Measurements from ENCODE around the gene ENTPD1.

ENTPD1 gene

DNA sequence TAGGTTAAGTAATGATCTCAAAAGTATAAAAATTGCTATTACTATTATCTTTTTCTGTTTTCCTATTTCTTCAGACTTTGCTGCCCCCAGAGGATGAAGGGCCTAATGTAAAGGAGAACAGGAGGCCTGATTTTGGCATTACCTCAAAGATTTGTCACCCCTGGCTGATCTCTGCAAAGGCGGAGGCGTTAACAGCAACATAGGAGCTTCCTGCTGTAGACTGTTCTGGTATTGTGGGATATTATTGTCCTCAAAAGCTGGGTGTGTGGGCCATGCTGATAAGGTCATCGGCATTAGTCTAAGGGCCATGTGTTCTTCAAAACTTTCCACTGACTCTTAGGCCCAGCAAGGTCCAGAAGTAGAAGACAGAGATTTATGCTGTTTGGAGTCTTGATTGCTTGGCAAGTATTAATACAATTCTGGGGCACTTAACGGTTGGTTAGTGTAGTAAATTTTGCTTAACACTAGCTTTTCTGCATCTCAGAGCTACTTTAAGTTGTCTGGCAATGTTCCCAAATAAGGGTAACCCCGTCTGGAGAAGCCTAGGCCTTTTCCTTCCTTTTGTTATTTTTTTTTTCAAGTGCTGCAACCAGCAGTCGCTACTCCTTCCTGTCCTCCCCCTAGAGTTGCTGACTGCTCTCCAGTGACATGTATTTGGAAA lies 14.0 kb upstream of the ENTPD1 start:
- Histone ChIP-seq H2AFZ (ENCODE audit: low read depth, low read length) (peak overlapping the region; percentile 70), H3K79me2 (ENCODE audit: low read length) (no peaks in the 10 kb centered on the region), H3K9me3 (ENCODE audit: insufficient read depth, low read length) (0 out of 2 replicates have a peak, but pooled peaks cover 6% of the 10 kb centered on the region), H3K36me3 (replicated peaks; ENCODE audit: low read depth, low read length) (no peaks in the 10 kb centered on the region), H3K9ac (ENCODE audit: low read length) (no peak overlapping the region), H3K4me2 (ENCODE audit: low read length) (no peak overlapping the region), H3K27ac (ENCODE audit: low read length) (no peak overlapping the region), H3K27me3 (ENCODE audit: low read depth, low read length) (no peaks in the 10 kb centered on the region), H3K4me3 (ENCODE audit: low read length) (no peak overlapping the region), H4K20me1 (ENCODE audit: insufficient read depth, low read length) (no peaks in the 10 kb centered on the region), H3K4me1 (ENCODE audit: low read length) (peaks cover 13% of the 10 kb centered on the region)
- TF ChIP-seq, protein P1, sequence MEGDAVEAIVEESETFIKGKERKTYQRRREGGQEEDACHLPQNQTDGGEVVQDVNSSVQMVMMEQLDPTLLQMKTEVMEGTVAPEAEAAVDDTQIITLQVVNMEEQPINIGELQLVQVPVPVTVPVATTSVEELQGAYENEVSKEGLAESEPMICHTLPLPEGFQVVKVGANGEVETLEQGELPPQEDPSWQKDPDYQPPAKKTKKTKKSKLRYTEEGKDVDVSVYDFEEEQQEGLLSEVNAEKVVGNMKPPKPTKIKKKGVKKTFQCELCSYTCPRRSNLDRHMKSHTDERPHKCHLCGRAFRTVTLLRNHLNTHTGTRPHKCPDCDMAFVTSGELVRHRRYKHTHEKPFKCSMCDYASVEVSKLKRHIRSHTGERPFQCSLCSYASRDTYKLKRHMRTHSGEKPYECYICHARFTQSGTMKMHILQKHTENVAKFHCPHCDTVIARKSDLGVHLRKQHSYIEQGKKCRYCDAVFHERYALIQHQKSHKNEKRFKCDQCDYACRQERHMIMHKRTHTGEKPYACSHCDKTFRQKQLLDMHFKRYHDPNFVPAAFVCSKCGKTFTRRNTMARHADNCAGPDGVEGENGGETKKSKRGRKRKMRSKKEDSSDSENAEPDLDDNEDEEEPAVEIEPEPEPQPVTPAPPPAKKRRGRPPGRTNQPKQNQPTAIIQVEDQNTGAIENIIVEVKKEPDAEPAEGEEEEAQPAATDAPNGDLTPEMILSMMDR (IDR thresholded peaks at IDR 0.05; ENCODE audit: low read depth, low read length): no peak
- TF ChIP-seq EZH2phosphoT487 (IDR thresholded peaks at IDR 0.05; ENCODE audit: low read depth): no peak

DNA sequence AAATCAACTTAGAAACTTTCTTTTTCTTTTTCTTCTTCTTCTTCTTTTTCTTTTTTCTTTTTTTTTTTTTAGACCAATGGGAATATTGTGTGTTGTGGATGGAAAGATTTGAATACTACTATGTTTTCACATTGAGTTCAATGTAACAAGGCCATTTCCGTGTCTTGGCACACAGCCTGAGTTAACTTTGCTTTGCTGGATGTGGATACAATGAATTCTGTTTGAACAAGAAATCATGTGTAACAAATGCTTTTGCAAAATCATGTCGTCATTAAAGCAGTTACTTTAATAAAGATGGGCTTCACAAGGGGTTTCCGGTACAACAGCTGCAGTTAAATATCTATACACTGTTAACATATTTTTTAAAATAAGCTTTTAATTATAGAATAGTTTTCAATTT lies 13.5 kb upstream of the ENTPD1 start:
- Histone ChIP-seq H3K79me2 (ENCODE audit: low read length) (no peaks in the 10 kb centered on the region), H3K4me3 (ENCODE audit: low read length) (no peak overlapping the region), H4K20me1 (ENCODE audit: insufficient read depth, low read length) (no peaks in the 10 kb centered on the region), H3K4me1 (ENCODE audit: low read length) (peaks cover 13% of the 10 kb centered on the region), H2AFZ (ENCODE audit: low read depth, low read length) (no peak overlapping the region; the same call in 1 of the 2 replicates), H3K4me2 (ENCODE audit: low read length) (no peak overlapping the region), H3K27ac (ENCODE audit: low read length) (no peak overlapping the region), H3K27me3 (ENCODE audit: low read depth, low read length) (no peaks in the 10 kb centered on the region), H3K36me3 (replicated peaks; ENCODE audit: low read depth, low read length) (no peaks in the 10 kb centered on the region), H3K9me3 (ENCODE audit: insufficient read depth, low read length) (0 out of 2 replicates have a peak, but pooled peaks cover 6% of the 10 kb centered on the region), H3K9ac (ENCODE audit: low read length) (no peak overlapping the region)
- TF ChIP-seq, protein P1 (IDR thresholded peaks at IDR 0.05; ENCODE audit: low read depth, low read length): no peak
- TF ChIP-seq EZH2phosphoT487 (IDR thresholded peaks at IDR 0.05; ENCODE audit: low read depth): no peak

DNA sequence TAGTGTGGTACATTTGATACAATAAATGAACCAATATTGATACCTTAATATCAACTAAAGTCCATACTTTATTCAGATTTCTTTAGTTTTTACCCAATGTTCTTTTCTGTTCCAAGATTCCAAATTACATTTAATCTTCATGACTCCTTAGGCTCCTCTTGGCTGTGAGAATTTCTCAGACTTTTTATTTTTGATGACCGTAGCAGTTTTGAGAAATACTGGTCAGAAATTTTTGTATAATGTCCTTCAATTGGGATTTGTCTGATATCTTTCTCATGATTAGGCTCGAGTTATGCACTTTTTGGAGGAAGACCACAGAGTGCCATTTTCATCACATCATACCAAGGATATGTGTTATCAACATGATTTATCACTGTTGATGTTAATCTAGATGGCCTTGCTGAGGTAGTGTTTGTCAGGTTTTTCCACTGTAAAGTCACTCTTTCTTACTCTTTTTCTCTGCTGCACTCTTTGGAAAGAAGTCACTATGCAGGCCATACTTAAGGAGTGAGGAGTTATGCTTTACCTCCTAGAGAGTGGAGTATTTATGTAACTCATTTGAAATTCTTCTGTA lies 12.9 kb upstream of the ENTPD1 start:
- Histone ChIP-seq H3K36me3 (replicated peaks; ENCODE audit: low read depth, low read length) (no peaks in the 10 kb centered on the region), H3K4me1 (ENCODE audit: low read length) (peaks cover 13% of the 10 kb centered on the region)

DNA sequence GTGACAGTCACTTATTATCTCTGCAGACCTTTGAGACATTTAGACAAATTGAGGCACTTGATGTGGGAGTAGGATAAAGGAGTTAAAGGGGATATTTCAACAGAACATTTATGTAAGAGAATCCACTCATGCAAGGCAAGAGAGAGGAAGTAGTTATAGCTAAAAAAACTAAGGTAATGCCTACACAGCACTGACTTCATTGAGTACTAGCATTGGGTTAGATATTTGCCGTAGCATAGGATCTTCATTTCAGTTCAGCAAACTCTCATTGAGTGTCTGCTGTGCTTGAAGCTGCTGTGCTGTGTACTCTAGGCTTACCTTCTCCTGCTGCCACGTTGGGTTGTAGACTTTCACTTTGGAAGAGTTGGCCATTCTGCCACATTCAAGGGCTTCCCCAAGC lies 10.5 kb upstream of the ENTPD1 start:
- no peak overlapping the region; the same call in 1 of the 2 replicates for H2AFZ ChIP-seq (ENCODE audit: low read depth, low read length)
- H3K27ac ChIP-seq (ENCODE audit: low read length): peak overlapping the region; percentile 28; the same call in 1 of the 2 replicates
- no peak overlapping the region for H3K9ac ChIP-seq (ENCODE audit: low read length)
- H3K4me2 ChIP-seq (ENCODE audit: low read length): peak overlapping the region; percentile 25
- no peak for TF ChIP-seq EZH2phosphoT487 (IDR thresholded peaks at IDR 0.05; ENCODE audit: low read depth)
- TF ChIP-seq, protein P1 (IDR thresholded peaks at IDR 0.05; ENCODE audit: low read depth, low read length): no peak
- no peaks in the 10 kb centered on the region for H3K36me3 ChIP-seq (replicated peaks; ENCODE audit: low read depth, low read length)
- H3K4me3 ChIP-seq (ENCODE audit: low read length): no peak overlapping the region
- H3K4me1 ChIP-seq (ENCODE audit: low read length): peaks cover 13% of the 10 kb centered on the region
- H3K9me3 ChIP-seq (ENCODE audit: insufficient read depth, low read length): 0 out of 2 replicates have a peak, but pooled peaks cover 6% of the 10 kb centered on the region
- H3K79me2 ChIP-seq (ENCODE audit: low read length): no peaks in the 10 kb centered on the region
- no peaks in the 10 kb centered on the region for H3K27me3 ChIP-seq (ENCODE audit: low read depth, low read length)
- H4K20me1 ChIP-seq (ENCODE audit: insufficient read depth, low read length): no peaks in the 10 kb centered on the region

More for the DNA sequence above, 12.9 kb upstream of the ENTPD1 start:
- no peak overlapping the region for H3K9ac ChIP-seq (ENCODE audit: low read length)
- TF ChIP-seq, protein P1 (IDR thresholded peaks at IDR 0.05; ENCODE audit: low read depth, low read length): no peak
- no peak for TF ChIP-seq EZH2phosphoT487 (IDR thresholded peaks at IDR 0.05; ENCODE audit: low read depth)
- no peak overlapping the region for H3K4me2 ChIP-seq (ENCODE audit: low read length)
- H4K20me1 ChIP-seq (ENCODE audit: insufficient read depth, low read length): no peaks in the 10 kb centered on the region
- H3K27me3 ChIP-seq (ENCODE audit: low read depth, low read length): no peaks in the 10 kb centered on the region
- H3K27ac ChIP-seq (ENCODE audit: low read length): no peak overlapping the region
- no peaks in the 10 kb centered on the region for H3K79me2 ChIP-seq (ENCODE audit: low read length)
- no peak overlapping the region for H3K4me3 ChIP-seq (ENCODE audit: low read length)
- 0 out of 2 replicates have a peak, but pooled peaks cover 6% of the 10 kb centered on the region for H3K9me3 ChIP-seq (ENCODE audit: insufficient read depth, low read length)
- no peak overlapping the region for H2AFZ ChIP-seq (ENCODE audit: low read depth, low read length)
